Duodenal mucosa (tissue), 2 donors: ENCODE results near the gene ITGA1.

Experiments
- H3K27ac ChIP-seq: one replicate; pipeline ENCODE4 v1.7.0; 2013; ENCODE audit warnings: low read depth, low read length
- H3K27me3 ChIP-seq, 2 donors: one replicate each; pipeline ENCODE4 v1.7.0; 2013; ENCODE audit warnings: low read length in 2 of 2, control low read depth in 1 of 2; ENCODE audit not compliant: insufficient read depth in 2 of 2, control insufficient read depth in 1 of 2
- H3K36me3 ChIP-seq, 2 donors: one replicate each; pipeline ENCODE4 v1.7.0; 2013; ENCODE audit warnings: low read length in 2 of 2, control low read depth in 1 of 2; ENCODE audit not compliant: insufficient read depth in 2 of 2, control insufficient read depth in 1 of 2
- H3K4me1 ChIP-seq, 2 donors: one replicate each; pipeline ENCODE4 v1.7.0; 2013; ENCODE audit warnings: low read length in 2 of 2, control low read depth in 1 of 2; ENCODE audit not compliant: insufficient read depth in 2 of 2, control insufficient read depth in 1 of 2
- H3K4me3 ChIP-seq, 2 donors: one replicate each; pipeline ENCODE4 v1.7.0; 2013; ENCODE audit warnings: low read length in 2 of 2, low read depth in 1 of 2
- H3K9ac ChIP-seq, 2 donors: one replicate each; pipeline ENCODE4 v1.7.0; 2013; ENCODE audit warnings: low read length in 2 of 2, low read depth in 1 of 2
- H3K9me3 ChIP-seq, 2 donors: one replicate each; pipeline ENCODE4 v1.7.0; 2013; ENCODE audit warnings: low read length in 2 of 2, control low read depth in 1 of 2; ENCODE audit not compliant: control insufficient read depth in 1 of 2

Gene ITGA1

GRCh38 chr5:52799358-52799982, 11.8 kb downstream of the ITGA1 start:
- Histone ChIP-seq H3K9me3 (no peaks in the 10 kb centered on the region), H3K36me3 (no peaks in the 10 kb centered on the region), H3K27ac (peak overlapping the region; percentile 84), H3K27me3 (no peaks in the 10 kb centered on the region), H3K4me1 (peaks cover 53 to 55% of the 10 kb centered on the region in 2 donors), H3K9ac (peak overlapping the region; percentile 84 to 88), H3K4me3 (peak overlapping the region; percentile 95 to 96)

- Histone ChIP-seq H3K27me3 (no peaks in the 10 kb centered on the region), H3K36me3 (no peaks in the 10 kb centered on the region), H3K9ac (peak overlapping the region; percentile 84 to 88), H3K9me3 (no peaks in the 10 kb centered on the region), H3K4me3 (peak overlapping the region; percentile 95 to 96), H3K27ac (peak overlapping the region; percentile 84), H3K4me1 (peaks cover 52 to 55% of the 10 kb centered on the region in 2 donors)
Observed at GRCh38 chr5:52799983-52800393, 12.3 kb downstream of the ITGA1 start.

DNA sequence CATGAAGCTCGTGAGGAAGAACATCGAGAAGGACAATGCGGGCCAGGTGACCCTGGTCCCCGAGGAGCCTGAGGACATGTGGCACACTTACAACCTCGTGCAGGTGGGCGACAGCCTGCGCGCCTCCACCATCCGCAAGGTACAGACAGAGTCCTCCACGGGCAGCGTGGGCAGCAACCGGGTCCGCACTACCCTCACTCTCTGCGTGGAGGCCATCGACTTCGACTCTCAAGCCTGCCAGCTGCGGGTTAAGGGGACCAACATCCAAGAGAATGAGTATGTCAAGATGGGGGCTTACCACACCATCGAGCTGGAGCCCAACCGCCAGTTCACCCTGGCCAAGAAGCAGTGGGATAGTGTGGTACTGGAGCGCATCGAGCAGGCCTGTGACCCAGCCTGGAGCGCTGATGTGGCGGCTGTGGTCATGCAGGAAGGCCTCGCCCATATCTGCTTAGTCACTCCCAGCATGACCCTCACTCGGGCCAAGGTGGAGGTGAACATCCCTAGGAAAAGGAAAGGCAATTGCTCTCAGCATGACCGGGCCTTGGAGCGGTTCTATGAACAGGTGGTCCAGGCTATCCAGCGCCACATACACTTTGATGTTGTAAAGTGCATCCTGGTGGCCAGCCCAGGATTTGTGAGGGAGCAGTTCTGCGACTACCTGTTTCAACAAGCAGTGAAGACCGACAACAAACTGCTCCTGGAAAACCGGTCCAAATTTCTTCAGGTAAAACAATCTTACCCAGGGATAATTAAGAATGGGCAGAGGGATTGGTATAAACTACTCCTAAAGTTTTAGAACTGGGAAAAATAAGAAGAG, 12.9 kb downstream of the ITGA1 start:
- H3K27ac ChIP-seq = peak overlapping the region; percentile 84
- H3K4me3 ChIP-seq = peak overlapping the region; percentile 95 to 96
- no peaks in the 10 kb centered on the region for H3K9me3 ChIP-seq
- no peaks in the 10 kb centered on the region for H3K27me3 ChIP-seq
- H3K4me1 ChIP-seq = peaks cover 55 to 58% of the 10 kb centered on the region in 2 donors
- no peaks in the 10 kb centered on the region for H3K36me3 ChIP-seq
- peak overlapping the region; percentile 84 to 88 for H3K9ac ChIP-seq

DNA sequence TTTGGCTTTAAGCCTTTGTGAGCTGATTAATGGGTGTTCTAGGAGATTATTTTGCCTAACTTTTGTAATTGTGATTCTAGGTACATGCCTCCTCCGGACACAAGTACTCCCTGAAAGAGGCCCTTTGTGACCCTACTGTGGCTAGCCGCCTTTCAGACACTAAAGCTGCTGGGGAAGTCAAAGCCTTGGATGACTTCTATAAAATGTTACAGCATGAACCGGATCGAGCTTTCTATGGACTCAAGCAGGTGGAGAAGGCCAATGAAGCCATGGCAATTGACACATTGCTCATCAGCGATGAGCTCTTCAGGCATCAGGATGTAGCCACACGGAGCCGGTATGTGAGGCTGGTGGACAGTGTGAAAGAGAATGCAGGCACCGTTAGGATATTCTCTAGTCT, 13.6 kb downstream of the ITGA1 start:
- no peaks in the 10 kb centered on the region for H3K9me3 ChIP-seq
- no peaks in the 10 kb centered on the region for H3K36me3 ChIP-seq
- H3K27ac ChIP-seq = peak overlapping the region; percentile 30
- no peaks in the 10 kb centered on the region for H3K27me3 ChIP-seq
- peaks cover 55 to 60% of the 10 kb centered on the region in 2 donors for H3K4me1 ChIP-seq
- peak overlapping the region; percentile 95 to 96 for H3K4me3 ChIP-seq
- H3K9ac ChIP-seq = peak overlapping the region; percentile 84 to 88

DNA sequence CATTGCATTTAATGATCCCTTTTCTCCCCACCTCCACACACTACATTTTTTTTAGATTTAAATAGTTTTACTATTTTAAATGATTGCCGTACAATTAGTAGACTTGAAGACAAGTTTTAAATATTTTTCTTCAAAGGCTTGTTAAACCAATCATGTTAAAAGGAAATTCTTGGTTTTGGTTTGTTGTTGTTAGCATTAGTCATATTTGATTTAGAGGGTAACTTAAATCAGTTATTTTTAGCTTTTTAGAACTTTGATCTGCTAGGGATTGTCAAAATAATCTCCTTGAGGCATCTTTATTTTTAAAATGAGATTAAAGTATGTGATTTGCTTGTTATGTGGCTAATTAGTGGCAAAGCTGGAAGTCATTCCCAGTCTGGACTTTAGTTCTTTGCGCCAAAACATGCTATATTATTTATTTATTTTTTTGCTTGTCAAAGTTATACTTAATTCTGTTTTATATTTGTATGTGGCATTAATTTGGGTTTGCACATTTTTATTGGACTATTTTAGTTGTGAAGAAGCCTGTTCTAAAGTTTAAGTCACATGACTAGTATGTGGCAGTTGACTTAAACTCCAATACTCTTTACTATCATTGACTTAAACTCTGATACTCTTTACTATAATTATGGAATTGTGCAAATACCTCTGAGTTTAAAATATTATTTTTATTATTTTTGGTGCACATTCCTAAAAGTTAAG, 14.7 kb downstream of the ITGA1 start:
- H3K27me3 ChIP-seq = no peaks in the 10 kb centered on the region
- H3K9me3 ChIP-seq = no peaks in the 10 kb centered on the region
- H3K27ac ChIP-seq = no peak overlapping the region
- H3K4me3 ChIP-seq = peak overlapping the region; percentile 95 to 96
- peaks cover 55 to 59% of the 10 kb centered on the region in 2 donors for H3K4me1 ChIP-seq
- peak overlapping the region in 1 of 2 donors; percentile 88 for H3K9ac ChIP-seq
- no peaks in the 10 kb centered on the region for H3K36me3 ChIP-seq

- no peak overlapping the region for H3K9ac ChIP-seq
- peak overlapping the region in 1 of 2 donors; percentile 95 for H3K4me3 ChIP-seq
- no peaks in the 10 kb centered on the region for H3K36me3 ChIP-seq
- peaks cover 51 to 54% of the 10 kb centered on the region in 2 donors for H3K4me1 ChIP-seq
- no peak overlapping the region for H3K27ac ChIP-seq
- no peaks in the 10 kb centered on the region for H3K27me3 ChIP-seq
- H3K9me3 ChIP-seq = no peaks in the 10 kb centered on the region
Observed at GRCh38 chr5:52802974-52803336, 15.2 kb downstream of the ITGA1 start.

DNA sequence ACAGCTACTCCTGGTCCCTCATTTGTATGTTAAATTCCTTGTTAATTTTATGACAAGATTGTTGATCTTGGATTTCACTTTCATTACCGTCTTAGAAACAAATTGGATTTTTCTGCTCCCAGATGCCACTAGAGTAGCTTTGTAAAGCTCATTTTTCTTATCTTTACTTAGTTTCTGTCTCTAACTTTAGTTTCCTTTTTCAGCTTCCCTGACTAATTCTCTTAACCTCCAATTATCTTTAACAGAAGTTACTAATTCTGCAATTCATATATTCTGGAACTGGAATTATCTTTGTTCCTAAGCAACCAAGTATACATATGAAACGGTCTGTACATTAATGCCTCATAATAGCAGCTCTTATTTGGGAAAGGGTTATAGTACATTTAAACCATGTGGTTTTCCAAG, 16.7 kb downstream of the ITGA1 start:
- Histone ChIP-seq H3K27ac (no peak overlapping the region), H3K9me3 (no peaks in the 10 kb centered on the region), H3K4me1 (peaks cover 37 to 47% of the 10 kb centered on the region in 2 donors), H3K9ac (no peak overlapping the region), H3K27me3 (no peaks in the 10 kb centered on the region), H3K4me3 (peak overlapping the region; percentile 4 to 19), H3K36me3 (no peaks in the 10 kb centered on the region)

DNA sequence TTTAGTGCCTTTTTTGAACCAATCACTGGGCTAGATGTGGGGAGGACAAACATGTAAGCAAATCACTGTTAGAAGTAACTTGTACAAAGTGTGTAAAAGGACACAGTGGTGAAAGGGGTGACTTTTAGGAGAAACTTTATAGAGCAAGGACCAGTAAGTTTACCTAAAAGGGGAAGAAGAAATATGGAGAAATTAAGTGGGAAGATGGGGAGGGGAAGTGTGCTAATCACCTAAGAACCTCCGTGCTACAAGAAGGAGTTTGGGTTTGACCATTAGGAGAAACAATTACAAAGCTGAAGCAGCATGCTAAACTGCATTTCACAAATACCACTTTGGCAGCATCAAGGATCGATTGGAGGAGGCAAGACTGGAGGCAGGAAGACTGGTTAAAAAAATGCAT, 17.3 kb downstream of the ITGA1 start:
- Histone ChIP-seq H3K27ac (no peak overlapping the region), H3K4me1 (peaks cover 33 to 47% of the 10 kb centered on the region in 2 donors), H3K9me3 (no peaks in the 10 kb centered on the region), H3K4me3 (no peak overlapping the region), H3K9ac (no peak overlapping the region), H3K36me3 (no peaks in the 10 kb centered on the region), H3K27me3 (no peaks in the 10 kb centered on the region)

DNA sequence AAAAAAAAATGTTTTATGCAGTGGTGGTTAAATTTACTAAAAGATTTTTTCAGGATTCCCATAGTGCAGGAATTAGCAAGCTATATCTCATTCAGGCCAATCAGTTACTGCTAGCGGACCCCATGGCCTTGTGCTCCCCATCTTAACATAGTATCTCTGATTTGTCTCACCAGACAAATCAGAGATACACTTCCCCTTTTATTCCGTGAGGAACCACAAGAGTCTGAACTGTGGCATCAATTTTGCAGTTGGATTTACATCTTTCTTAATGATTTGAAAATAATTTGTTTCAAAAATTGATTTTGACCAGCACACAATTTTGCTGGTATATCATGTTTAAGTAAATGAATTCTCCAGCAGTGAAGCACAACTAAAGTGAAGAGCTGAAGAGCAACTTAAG, 17.9 kb downstream of the ITGA1 start:
- no peaks in the 10 kb centered on the region for H3K9me3 ChIP-seq
- H3K4me3 ChIP-seq = no peak overlapping the region
- H3K27me3 ChIP-seq = no peaks in the 10 kb centered on the region
- no peak overlapping the region for H3K9ac ChIP-seq
- peaks cover 29 to 47% of the 10 kb centered on the region in 2 donors for H3K4me1 ChIP-seq
- no peaks in the 10 kb centered on the region for H3K36me3 ChIP-seq
- no peak overlapping the region for H3K27ac ChIP-seq

GRCh38 chr5:52807037-52807436, 19.3 kb downstream of the ITGA1 start:
- Histone ChIP-seq H3K9me3 (no peaks in the 10 kb centered on the region), H3K27ac (no peak overlapping the region), H3K36me3 (no peaks in the 10 kb centered on the region), H3K4me1 (peaks cover 15 to 36% of the 10 kb centered on the region in 2 donors), H3K4me3 (no peak overlapping the region), H3K9ac (no peak overlapping the region), H3K27me3 (no peaks in the 10 kb centered on the region)
